AML-193 (cell line): ENCODE results near the gene UPF2.

Experiments used
- DNase-seq, 2 experiments: peaks; one replicate each; lab custom pipeline; 2025; lab: John Stamatoyannopoulos, UW

UPF2 gene

GRCh38 chr10:11881477-11882417, 160.9 kb downstream of the UPF2 start:
- DNase-seq, result no peak

GRCh38 chr10:11881030-11881476, 161.6 kb downstream of the UPF2 start:
- DNase-seq, result no peak

GRCh38 chr10:11880151-11881029, 162.2 kb downstream of the UPF2 start:
- no peak for DNase-seq

- DNase-seq, result no peak
Measured at GRCh38 chr10:11879387-11880094, 163.1 kb downstream of the UPF2 start.

GRCh38 chr10:11878776-11879175, 163.8 kb downstream of the UPF2 start:
- DNase-seq, result no peak

- no peak for DNase-seq
Measured at GRCh38 chr10:11877591-11877905, 165.1 kb downstream of the UPF2 start.

- no peak for DNase-seq
Measured at GRCh38 chr10:11876805-11877590, 165.6 kb downstream of the UPF2 start.

- DNase-seq, result no peak
Measured at GRCh38 chr10:11876324-11876723, 166.3 kb downstream of the UPF2 start.

GRCh38 chr10:11875494-11876281, 166.9 kb downstream of the UPF2 start:
- DNase-seq, result no peak

- no peak for DNase-seq
Measured at GRCh38 chr10:11874568-11875493, 167.8 kb downstream of the UPF2 start.

- no peak for DNase-seq
Measured at GRCh38 chr10:11871466-11871865, 171.1 kb downstream of the UPF2 start.

- no peak for DNase-seq
Measured at GRCh38 chr10:11870900-11871400, 171.7 kb downstream of the UPF2 start.

- no peak for DNase-seq
Measured at GRCh38 chr10:11870461-11870780, 172.2 kb downstream of the UPF2 start.
